H1 (cell line): Measurements from ENCODE around the gene NUP50. TPM values are rescaled to one million over a fixed set of nuclear protein-coding genes. Genes with fewer than 3 reads are reported as not detected.

Experiments
- CTCF ChIA-PET: fragments of 300-600 bp; sonication (Branson Sonifier 250); formaldehyde crosslinking; loops from one replicate; lab custom pipeline; 2021; ENCODE audit not compliant: partially characterized antibody; lab: Charles Lee
- POLR2A ChIA-PET: fragments of 300-600 bp; sonication (Branson Sonifier 250); formaldehyde crosslinking; loops from one replicate; lab custom pipeline; 2021; ENCODE audit warnings: inconsistent platforms; ENCODE audit not compliant: partially characterized antibody; lab: Charles Lee
- DNase-seq, 2 experiments: peaks; one replicate each; pipeline versions ENCODE4 v3.0.0 to v3.0.0-alpha.2; 2010 to 2022; ENCODE audit warnings: low spot score in 2 of 2, low read depth in 1 of 2, mixed read lengths in 1 of 2
- FAIRE-seq: peaks from 2 replicates; lab custom pipeline; 2011; peaks lifted over from hg19 to GRCh38; lab: Jason Lieb, UNC
- H2AFZ ChIP-seq: 2 replicates; pipeline ENCODE4 v1.8.1; 2012; ENCODE audit warnings: low read length, inconsistent platforms
- H2AK5ac ChIP-seq: 2 replicates; pipeline ENCODE4 v1.6.1; 2013; ENCODE audit warnings: low read depth, low read length
- H2BK120ac ChIP-seq: replicated peaks from 2 replicates; pipeline ENCODE3; 2013; ENCODE audit warnings: low read depth, low read length, inconsistent platforms
- H2BK12ac ChIP-seq: 2 replicates; pipeline ENCODE4 v1.6.1; 2013; ENCODE audit warnings: low read depth, low read length
- H2BK15ac ChIP-seq: 2 replicates; pipeline ENCODE4 v1.6.1; 2013; ENCODE audit warnings: low read length
- H2BK20ac ChIP-seq: 2 replicates; pipeline ENCODE4 v1.6.1; 2013; ENCODE audit warnings: low read length
- H2BK5ac ChIP-seq: 2 replicates; pipeline ENCODE4 v1.6.1; 2013; ENCODE audit warnings: low read depth, low read length
- H3K14ac ChIP-seq: 2 replicates; pipeline ENCODE4 v1.6.1; 2013; ENCODE audit warnings: inconsistent platforms; ENCODE audit not compliant: insufficient read length
- H3K18ac ChIP-seq: 2 replicates; pipeline ENCODE4 v1.6.1; 2013; ENCODE audit warnings: low read length; ENCODE audit errors: extremely low read depth
- H3K23ac ChIP-seq: 2 replicates; pipeline ENCODE4 v1.6.1; 2013; ENCODE audit warnings: inconsistent platforms; ENCODE audit not compliant: insufficient read length
- H3K23me2 ChIP-seq: 2 replicates; pipeline ENCODE4 v1.6.1; 2013; ENCODE audit warnings: low read depth, low read length
- H3K27ac ChIP-seq: 2 replicates; pipeline ENCODE4 v1.6.1; 2011; ENCODE audit warnings: low read depth, low read length, inconsistent platforms
- H3K27me3 ChIP-seq, 4 experiments: replicated peaks in 1 of 4; 1 replicate in 1 of 4; 2 replicates in 3 of 4; pipeline versions ENCODE4 v1.6.1 to v1.8.1; 2011 to 2013; ENCODE audit warnings: low read length in 3 of 4, mild to moderate bottlenecking in 3 of 4, inconsistent platforms in 2 of 4, mixed read lengths in 2 of 4, moderate library complexity in 1 of 4; ENCODE audit not compliant: control insufficient read depth in 3 of 4, insufficient read depth in 3 of 4; ENCODE audit errors: extremely low read depth in 1 of 4
- H3K36me3 ChIP-seq, 4 experiments: 2 replicates each; pipeline versions ENCODE4 v1.6.1 to v1.8.1; 2011 to 2013; ENCODE audit warnings: mild to moderate bottlenecking in 4 of 4, low read length in 3 of 4, moderate library complexity in 2 of 4, control low read depth in 1 of 4, inconsistent platforms in 1 of 4; ENCODE audit not compliant: insufficient read depth in 4 of 4, control insufficient read depth in 2 of 4
- H3K4ac ChIP-seq: replicated peaks from 2 replicates; pipeline ENCODE3; 2013; ENCODE audit warnings: low read length, low read depth, mixed read lengths, inconsistent platforms; ENCODE audit not compliant: insufficient read length
- H3K4me1 ChIP-seq, 4 experiments: replicated peaks in 1 of 4; 1 replicate in 1 of 4; 2 replicates in 3 of 4; pipeline versions ENCODE4 v1.6.1 to v1.8.1; 2011 to 2013; ENCODE audit warnings: low read length in 3 of 4, inconsistent platforms in 2 of 4, mixed read lengths in 1 of 4; ENCODE audit not compliant: insufficient read depth in 4 of 4, control insufficient read depth in 3 of 4
- H3K4me2 ChIP-seq, 2 experiments: 2 replicates each; pipeline versions ENCODE4 v1.6.1 to v1.8.1; 2011 to 2013; ENCODE audit warnings: low read depth in 2 of 2, low read length in 2 of 2, control low read depth in 1 of 2, inconsistent platforms in 1 of 2, mild to moderate bottlenecking in 1 of 2; ENCODE audit not compliant: insufficient read depth in 1 of 2
- H3K4me3 ChIP-seq, 4 experiments: fragments of 200-600, 300-600 bp in 1 of 4; sonication (generic), shearing (Covaris generic), sonication (Bioruptor Twin) in 1 of 4; 2 replicates each; pipeline versions ENCODE4 v1.5.1 to v1.8.1; 2011 to 2016; ENCODE audit warnings: low read length in 4 of 4, low read depth in 3 of 4, control low read depth in 2 of 4, inconsistent platforms in 2 of 4, mild to moderate bottlenecking in 2 of 4, mixed read lengths in 1 of 4, moderate library complexity in 1 of 4; ENCODE audit not compliant: insufficient read depth in 2 of 4; ENCODE audit errors: extremely low read depth in 1 of 4
- H3K56ac ChIP-seq: replicated peaks from 2 replicates; pipeline ENCODE3; 2013; ENCODE audit warnings: low read depth, mild to moderate bottlenecking, mixed read lengths, low read length, inconsistent platforms; ENCODE audit not compliant: insufficient read length
- H3K79me1 ChIP-seq: 2 replicates; pipeline ENCODE4 v1.6.1; 2013; ENCODE audit warnings: low read depth, low read length, control low read depth
- H3K79me2 ChIP-seq, 2 experiments: 2 replicates each; pipeline versions ENCODE4 v1.6.1 to v1.8.1; 2012 to 2013; ENCODE audit warnings: low read length in 2 of 2, mild to moderate bottlenecking in 2 of 2, inconsistent platforms in 1 of 2; ENCODE audit not compliant: insufficient read depth in 2 of 2, control insufficient read depth in 1 of 2
- H3K9ac ChIP-seq, 4 experiments: replicated peaks in 1 of 4; 1 replicate in 1 of 4; 2 replicates in 3 of 4; pipeline versions ENCODE4 v1.6.1 to v1.8.1; 2011 to 2013; ENCODE audit warnings: low read depth in 3 of 4, low read length in 3 of 4, control low read depth in 2 of 4, mild to moderate bottlenecking in 2 of 4, moderate library complexity in 2 of 4, inconsistent platforms in 1 of 4; ENCODE audit errors: extremely low read depth in 1 of 4
- H3K9me3 ChIP-seq, 2 experiments: 2 replicates each; pipeline versions ENCODE4 v1.6.1 to v1.8.1; 2012 to 2013; ENCODE audit warnings: mild to moderate bottlenecking in 2 of 2, moderate library complexity in 2 of 2, control low read depth in 1 of 2, inconsistent platforms in 1 of 2, low read depth in 1 of 2, low read length in 1 of 2, mixed read lengths in 1 of 2; ENCODE audit not compliant: insufficient read depth in 2 of 2
- H4K20me1 ChIP-seq, 2 experiments: replicated peaks in 1 of 2; 2 replicates each; pipeline versions ENCODE3 to v1.8.1; 2011 to 2013; ENCODE audit warnings: inconsistent platforms in 2 of 2, low read length in 2 of 2, mild to moderate bottlenecking in 1 of 2; ENCODE audit not compliant: insufficient read depth in 2 of 2, control insufficient read depth in 1 of 2
- H4K5ac ChIP-seq: 2 replicates; pipeline ENCODE4 v1.6.1; 2013; ENCODE audit warnings: low read length, low read depth, mixed read lengths, inconsistent platforms; ENCODE audit not compliant: insufficient read length
- H4K8ac ChIP-seq: 2 replicates; pipeline ENCODE4 v1.8.0; 2013; ENCODE audit warnings: mild to moderate bottlenecking, moderate library complexity, low read length, inconsistent platforms; ENCODE audit not compliant: insufficient read depth; ENCODE audit errors: extremely low read depth
- H4K91ac ChIP-seq: replicated peaks from 2 replicates; pipeline ENCODE3; 2013; ENCODE audit warnings: low read length, mixed read lengths, inconsistent platforms; ENCODE audit not compliant: insufficient read length
- ATF2 ChIP-seq: IDR thresholded peaks from 2 replicates; pipeline ENCODE4 v1.6.1; 2012; ENCODE audit warnings: low read length, inconsistent platforms
- CHD1 ChIP-seq: IDR thresholded peaks from 2 replicates; pipeline ENCODE4 v1.6.1; 2012; ENCODE audit warnings: low read depth, low read length, improper control_type of control experiment
- EGR1 ChIP-seq: IDR thresholded peaks from 2 replicates; pipeline ENCODE4 v1.6.1; 2011; ENCODE audit warnings: low read depth, low read length, borderline replicate concordance
- GTF2F1 ChIP-seq: IDR thresholded peaks from 2 replicates; pipeline ENCODE4 v1.6.1; 2012; ENCODE audit warnings: low read depth, low read length, improper control_type of control experiment, borderline replicate concordance
- JUN ChIP-seq: IDR thresholded peaks from 2 replicates; pipeline ENCODE4 v1.6.1; 2011; ENCODE audit warnings: low read depth, mild to moderate bottlenecking, improper control_type of control experiment, low read length
- MAFK ChIP-seq: IDR thresholded peaks from 2 replicates; pipeline ENCODE4 v1.6.1; 2012; ENCODE audit warnings: low read depth, mild to moderate bottlenecking, improper control_type of control experiment, low read length
- SIN3A ChIP-seq, 2 experiments: IDR thresholded peaks in 1 of 2; conservative IDR thresholded peaks in 1 of 2; 2 replicates each; pipeline ENCODE4 v1.6.1; 2011 to 2012; ENCODE audit warnings: low read length in 2 of 2, improper control_type of control experiment in 1 of 2, low read depth in 1 of 2, mild to moderate bottlenecking in 1 of 2
- SP2 ChIP-seq: IDR thresholded peaks from 2 replicates; pipeline ENCODE4 v1.6.1; 2012; ENCODE audit warnings: mild to moderate bottlenecking, low read length, inconsistent platforms
- TAF7 ChIP-seq: optimal IDR thresholded peaks from 2 replicates; pipeline ENCODE3; 2011; ENCODE audit warnings: low read depth, mild to moderate bottlenecking, inconsistent platforms, low read length, moderate library complexity, borderline replicate concordance
- TBP ChIP-seq: IDR thresholded peaks from 2 replicates; pipeline ENCODE4 v1.6.1; 2011; ENCODE audit warnings: low read depth, low read length, improper control_type of control experiment
- TEAD4 ChIP-seq: IDR thresholded peaks from 2 replicates; pipeline ENCODE4 v1.6.1; 2012; ENCODE audit warnings: low read depth, low read length, inconsistent platforms, mixed read lengths
- WGBS, 2 experiments: shearing (Covaris generic) in 1 of 2; methylation state at CpG; one replicate each; pipeline versions ENCODE4 v1.1.6 to v1.1.7; 2013 to 2015; ENCODE audit warnings: low lambda C conversion rate in 2 of 2, mixed read lengths in 2 of 2, inconsistent platforms in 1 of 2, low coverage in 1 of 2, missing lambda C conversion rate in 1 of 2; ENCODE audit not compliant: insufficient replicate concordance in 2 of 2, insufficient coverage in 1 of 2, insufficient read length in 1 of 2; ENCODE audit errors: extremely low coverage in 1 of 2, missing lambda C conversion rate in 1 of 2; 5-methylcytosine and 5-hydroxymethylcytosine counted together
- polyA plus RNA-seq, 7 experiments: library from polyadenylated mRNA; depleted of rRNA in 3 of 7; stranded (reverse) in 5 of 7; unstranded in 2 of 7; fragments of >200 nt in 5 of 7; fragments of 200-250 nt in 2 of 7; gene quantifications; 1 replicate in 5 of 7; 2 replicates in 1 of 7; 4 replicates in 1 of 7; pipeline versions ENCODE4 v1.2.1 to v1.2.3, GENCODE V29; 2011 to 2013; ENCODE audit warnings: missing spikeins in 2 of 7, mixed read lengths in 2 of 7
- total RNA-seq: library from RNA; stranded (reverse); fragmentation: NEBNext Ultra II Directional; extraction: Animal tissue kit (Norgen Biotek cat#: 25700); gene quantifications from 2 replicates; pipeline ENCODE4 v1.2.1, GENCODE V29; 2021
- TF ChIP-seq, protein P1 (sequence below): IDR thresholded peaks from 2 replicates; pipeline ENCODE4 v1.6.1; 2011; ENCODE audit warnings: low read depth, mild to moderate bottlenecking, low read length; ENCODE audit not compliant: insufficient read depth

NUP50 gene
- total and polyA plus RNA-seq, 2 of the 8 experiments (the other 6 are each of a cell fraction or from before 2014, with no cell fraction given), result 20.0 to 112 TPM

DNA sequence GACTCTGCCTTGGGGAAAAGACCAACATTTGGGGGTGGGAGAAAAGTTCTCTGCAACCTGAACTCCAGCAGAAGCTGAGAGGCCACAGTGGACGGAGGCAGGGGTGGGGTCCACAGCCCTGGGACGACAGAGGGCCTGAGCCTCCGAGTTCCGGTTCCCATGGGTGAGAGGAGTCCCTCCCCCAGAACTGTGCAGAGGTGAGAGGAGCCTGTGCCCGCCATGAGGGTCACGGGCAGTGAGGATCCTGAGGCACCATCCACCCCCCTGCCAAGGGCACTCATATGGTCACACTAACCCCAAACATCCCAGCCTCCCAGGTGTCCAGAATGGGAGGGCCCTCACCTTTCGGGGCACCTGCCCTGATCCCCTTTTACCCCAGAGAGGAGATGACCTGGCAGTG lies 46.4 kb downstream of the NUP50 start:
- H3K36me3 ChIP-seq, result no peaks in the 10 kb centered on the region
- H3K9me3 ChIP-seq, result no peaks in the 10 kb centered on the region
- H4K20me1 ChIP-seq, result peaks cover 4 to 21% of the 10 kb centered on the region in 2 experiments
- H3K14ac ChIP-seq, result no peak overlapping the region
- H2BK5ac ChIP-seq, result no peak overlapping the region
- no peak overlapping the region for H4K8ac ChIP-seq
- H3K27me3 ChIP-seq, result no peaks in the 10 kb centered on the region
- no peak overlapping the region for H2BK120ac ChIP-seq
- ChIA-PET POLR2A (interaction anchor here (1.0 kb wide), 1 partner anchor 101 kb away, joined by 3 read pairs; no protein-coding TSS in a partner anchor), CTCF (interaction anchor here (0.6 to 4.4 kb wide), 13 partner anchors 8 to 283 kb away, joined by 3 to 25 read pairs (median 6); no protein-coding TSS in a partner anchor)
- no peak overlapping the region for H2BK15ac ChIP-seq
- H3K23ac ChIP-seq, result no peak overlapping the region
- no peak overlapping the region for H2AFZ ChIP-seq
- H2BK12ac ChIP-seq, result no peak overlapping the region
- FAIRE-seq (no peak), DNase-seq (no peak)
- 80% methylated on average over 7 of the region's 7 CpGs; no CpG with 5 or more reads in 1 of the 2 experiments for WGBS, 2 experiments
- H2AK5ac ChIP-seq, result no peak overlapping the region
- peaks cover 0 to 19% (median 8%) of the 10 kb centered on the region in 4 experiments; a peak in 6 of 7 replicates for H3K4me1 ChIP-seq
- H4K5ac ChIP-seq, result no peak overlapping the region
- H3K23me2 ChIP-seq, result no peaks in the 10 kb centered on the region
- no peak overlapping the region for H3K56ac ChIP-seq
- no peak overlapping the region for H3K4me2 ChIP-seq
- H3K79me1 ChIP-seq, result peaks cover 8% of the 10 kb centered on the region
- no peak overlapping the region for H3K18ac ChIP-seq
- no peak overlapping the region for H3K9ac ChIP-seq
- no peak overlapping the region for H3K27ac ChIP-seq
- H3K4me3 ChIP-seq, result no peak overlapping the region
- H3K79me2 ChIP-seq, result peaks cover 0 to 7% of the 10 kb centered on the region in 2 experiments; a peak in 2 of 4 replicates
- H4K91ac ChIP-seq, result no peak overlapping the region
- no peak overlapping the region for H2BK20ac ChIP-seq
- no peak overlapping the region for H3K4ac ChIP-seq
- TF ChIP-seq JUN, result no peak
- TF ChIP-seq TEAD4, result no peak
- TF ChIP-seq SP2, result no peak
- no peak for TF ChIP-seq CHD1
- no peak for TF ChIP-seq SIN3A (conservative IDR thresholded peaks at IDR 0.05 in 1 of 2, IDR thresholded peaks at IDR 0.05 in 1 of 2; ENCODE audit: low read depth in 1 of 2, low read length in 2 of 2)
- TF ChIP-seq EGR1, result no peak
- TF ChIP-seq TBP, result no peak
- TF ChIP-seq ATF2, result no peak
- no peak for TF ChIP-seq GTF2F1
- no peak for TF ChIP-seq TAF7
- no peak for TF ChIP-seq MAFK
- TF ChIP-seq, protein P1, sequence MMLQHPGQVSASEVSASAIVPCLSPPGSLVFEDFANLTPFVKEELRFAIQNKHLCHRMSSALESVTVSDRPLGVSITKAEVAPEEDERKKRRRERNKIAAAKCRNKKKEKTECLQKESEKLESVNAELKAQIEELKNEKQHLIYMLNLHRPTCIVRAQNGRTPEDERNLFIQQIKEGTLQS, result no peak
